SU-DHL-6 (cell line): ENCODE measurements around the gene PPP2R2C.

Experiments used
- CTCF ChIP-seq: fragments of 200-600 bp; sonication (generic); IDR thresholded peaks from one replicate; pipeline ENCODE4 v1.5.1; 2017; ENCODE audit warnings: antibody characterized with exemption, mild to moderate bottlenecking, low read length, moderate library complexity; ENCODE audit not compliant: insufficient read depth, poor library complexity, severe bottlenecking
- EZH2phosphoT487 ChIP-seq: fragments of 200-600 bp; sonication (generic), shearing (Covaris generic); conservative IDR thresholded peaks from 2 replicates; pipeline ENCODE4 v1.6.1; 2018; ENCODE audit warnings: mild to moderate bottlenecking, antibody characterized with exemption, low read length, moderate library complexity, mixed read lengths

GRCh38 chr4:6335040-6335590 is 137.3 kb downstream of the PPP2R2C start:
- TF ChIP-seq CTCF (no peak), EZH2phosphoT487 (no peak)
